DMS79 treated with DMSO at 0.1 percent for 48 hours (cell line): Measurements from ENCODE around the gene GPRC5D.

Source experiments
- DNase-seq: peaks from one replicate; lab custom pipeline; 2025; lab: John Stamatoyannopoulos, UW

GPRC5D gene

GRCh38 chr12:12952036-12952435, at the start of gene GPRC5D:
TSS of gene GPRC5D (minus strand) at chr12:12952170. CDS start at chr12:12950384, 1,786 bp downstream.
- DNase-seq = no peak

DNA sequence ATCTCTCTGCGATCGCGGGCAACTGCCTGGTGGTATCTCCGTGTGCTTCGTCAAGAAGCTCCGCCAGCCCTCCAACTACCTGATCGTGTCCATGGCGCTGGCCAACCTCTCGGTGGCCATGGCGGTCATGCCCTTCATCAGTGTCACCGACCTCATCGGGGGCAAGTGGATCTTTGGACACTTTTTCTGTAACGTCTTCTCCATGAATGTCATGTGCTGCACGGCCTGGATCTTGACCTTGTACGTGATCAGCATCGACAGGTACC, 49.7 kb upstream of the GPRC5D start:
- DNase-seq = no peak

GRCh38 chr12:13000925-13001774, 49.2 kb upstream of the GPRC5D start:
- peak; percentile 64 for DNase-seq

DNA sequence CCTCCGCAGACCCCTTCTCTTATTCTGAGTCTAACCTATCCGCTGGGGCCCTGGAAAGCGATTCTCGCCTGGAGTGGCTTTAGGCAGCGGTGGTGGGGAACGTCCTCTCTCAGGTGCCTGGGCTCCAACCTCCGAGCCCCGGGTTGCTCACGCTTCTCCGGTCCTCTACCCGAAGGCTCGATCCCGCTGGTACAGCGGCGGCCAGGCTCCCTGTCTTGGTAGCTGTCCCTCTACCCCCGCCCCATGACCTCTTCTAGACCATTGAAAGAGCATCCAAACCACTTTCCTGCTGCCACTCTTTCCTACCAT, 48.6 kb upstream of the GPRC5D start:
- peak; percentile 74 for DNase-seq

GRCh38 chr12:12999959-13000615, 48.1 kb upstream of the GPRC5D start, which contains the start of gene HEBP1:
TSS of gene HEBP1 (minus strand) at chr12:13000265. CDS start at chr12:13000114, 151 bp downstream.
- DNase-seq = peak; percentile 89

GRCh38 chr12:12999271-12999958, 47.4 kb upstream of the GPRC5D start:
- no peak for DNase-seq

GRCh38 chr12:12998248-12998647, 46.3 kb upstream of the GPRC5D start:
- no peak for DNase-seq

DNA sequence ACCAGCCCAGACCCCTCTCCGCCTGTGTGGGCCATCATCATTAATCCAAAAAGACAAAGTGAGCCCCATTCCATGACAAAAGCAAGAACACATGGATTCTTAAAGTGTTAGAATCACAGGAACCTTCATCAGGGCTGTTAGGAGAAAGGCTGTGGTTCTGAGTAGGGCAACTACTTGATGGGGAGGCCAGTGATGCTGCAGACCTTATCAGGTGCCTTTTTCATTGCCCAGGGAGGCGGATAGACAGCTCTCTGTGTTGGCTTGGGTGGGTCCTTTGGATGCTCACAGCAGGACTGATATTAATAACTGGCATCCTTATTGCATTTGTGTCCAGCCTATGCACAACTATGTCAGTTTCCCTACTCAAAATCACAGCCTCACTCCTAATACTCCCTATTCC, 45.8 kb upstream of the GPRC5D start:
- DNase-seq = no peak

GRCh38 chr12:12997156-12997555, 45.2 kb upstream of the GPRC5D start:
- DNase-seq = no peak

DNA sequence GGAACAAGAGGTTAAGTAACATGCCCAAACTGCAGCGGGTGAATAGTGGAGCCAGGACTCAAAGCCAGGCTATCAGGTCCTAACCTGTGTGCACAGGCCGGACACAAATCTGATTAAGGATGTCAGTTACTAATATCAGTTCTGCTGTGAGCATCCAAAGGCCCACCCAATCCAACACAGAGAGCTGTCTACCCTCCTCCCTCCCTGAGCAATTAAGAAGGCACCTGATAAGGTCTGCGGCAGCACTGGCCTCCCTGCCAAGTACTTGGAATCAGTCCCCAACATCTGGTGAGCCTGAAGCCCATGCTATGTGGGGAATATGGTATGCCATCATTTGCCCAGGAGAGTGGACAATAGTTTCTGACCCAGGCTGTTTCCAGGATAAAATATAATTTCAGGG, 44.2 kb upstream of the GPRC5D start:
- no peak for DNase-seq

DNA sequence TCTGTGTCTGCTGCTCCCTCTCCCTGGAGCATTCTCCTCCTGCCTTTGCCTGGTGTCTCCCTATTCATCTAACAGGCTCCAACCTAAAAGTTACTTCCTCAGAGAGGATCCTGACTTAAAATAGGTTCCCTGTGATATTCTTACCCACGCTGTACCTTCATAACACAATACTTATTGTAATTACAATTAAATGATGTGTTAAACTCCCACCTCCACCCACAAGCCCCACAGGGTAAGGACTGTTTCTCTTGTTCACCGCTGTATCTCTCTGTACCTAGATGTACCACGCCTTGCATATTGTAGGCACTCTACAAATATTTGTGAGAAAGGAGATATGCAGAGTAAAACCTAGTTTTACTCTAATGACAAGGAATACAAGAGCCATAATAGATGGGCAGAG, 43.1 kb upstream of the GPRC5D start:
- DNase-seq = no peak

GRCh38 chr12:12993367-12993766, 41.4 kb upstream of the GPRC5D start:
- no peak for DNase-seq

DNA sequence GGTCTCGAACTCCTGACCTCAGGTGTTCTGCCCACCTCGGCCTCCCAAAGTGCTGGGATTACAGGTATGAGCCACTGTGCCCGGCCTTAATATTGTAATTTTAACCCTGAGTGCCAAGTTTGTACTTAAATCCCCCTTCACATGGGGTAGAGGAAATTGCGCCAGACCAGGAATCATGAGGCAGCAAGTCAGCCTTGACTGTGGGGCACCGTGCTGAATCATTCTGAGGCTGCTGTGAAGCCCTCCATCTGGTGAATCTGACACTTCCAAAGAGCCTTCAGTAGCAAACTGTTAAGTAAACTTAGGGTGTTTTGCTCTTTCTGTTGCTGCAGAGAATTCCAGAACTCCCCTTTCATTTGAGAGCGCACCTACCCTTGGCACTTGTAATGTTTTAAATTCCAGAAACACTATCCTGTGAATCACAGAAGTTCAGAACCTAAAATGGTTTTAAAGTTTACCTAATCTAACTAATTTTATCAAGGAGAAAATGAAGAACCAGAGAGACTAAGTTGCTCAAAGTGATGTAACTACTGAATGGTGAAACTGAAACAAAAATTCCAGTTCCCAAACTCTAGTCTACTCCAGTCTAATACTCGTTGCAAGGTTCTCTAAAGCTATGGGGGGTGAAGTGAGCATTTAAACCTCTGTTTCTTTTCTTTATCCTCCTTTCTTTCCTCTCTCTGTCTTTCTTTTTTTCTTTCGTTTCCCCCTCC, 40.6 kb upstream of the GPRC5D start:
- DNase-seq = no peak

DNA sequence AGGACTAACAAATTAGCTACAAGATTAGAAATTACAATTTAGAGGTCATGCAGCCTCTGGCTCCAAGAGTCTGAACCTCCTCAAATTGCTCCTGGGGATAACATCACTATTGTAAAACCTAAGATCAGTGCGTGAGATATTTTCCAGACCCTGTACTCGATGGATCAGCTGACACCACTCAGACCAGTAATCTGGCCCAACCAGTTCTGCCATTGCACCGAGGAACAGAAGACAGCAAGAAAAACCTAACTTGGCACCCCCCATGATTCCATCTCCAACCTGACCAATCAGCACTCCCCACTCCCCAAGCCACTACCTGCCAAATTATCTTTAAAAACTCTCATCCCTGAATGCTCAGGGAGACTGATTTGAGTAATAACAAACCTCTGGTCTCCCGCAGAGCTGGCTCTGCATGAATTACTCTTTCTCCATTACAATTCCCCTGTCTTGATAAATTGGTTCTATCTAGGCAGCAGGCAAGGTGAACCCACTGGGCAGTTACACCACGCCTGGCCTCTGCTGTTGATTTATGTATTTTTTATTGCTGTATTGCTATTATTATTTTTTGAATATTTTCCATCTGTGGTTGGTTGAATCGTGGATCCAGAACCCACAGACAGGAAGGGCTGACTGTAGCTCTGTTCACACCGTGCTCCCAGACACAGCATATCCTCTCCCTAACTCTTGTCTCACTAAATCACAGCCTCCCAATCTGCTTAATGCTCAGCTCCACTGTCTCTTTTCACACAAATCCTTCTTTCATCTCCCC, 38.9 kb upstream of the GPRC5D start:
- no peak for DNase-seq

DNA sequence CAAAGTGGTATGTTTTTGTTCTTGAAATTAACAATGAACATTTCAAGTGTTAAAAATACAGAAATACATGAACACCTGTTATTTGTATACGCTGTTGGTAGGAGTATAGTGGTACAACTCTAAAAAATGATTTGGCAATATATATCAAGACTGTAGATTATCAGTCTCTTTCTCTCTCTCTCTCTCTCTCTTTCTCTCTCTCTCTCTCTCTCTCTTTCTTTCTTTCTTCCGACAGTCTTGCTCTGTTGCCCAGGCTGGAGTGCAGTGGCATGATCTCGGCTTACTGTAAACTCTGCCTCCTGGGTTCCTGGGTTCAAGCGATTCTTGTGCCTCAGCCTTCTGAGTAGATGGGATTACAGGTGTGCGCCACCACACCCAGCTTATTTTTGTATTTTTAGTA, 35.5 kb upstream of the GPRC5D start:
- no peak for DNase-seq

GRCh38 chr12:12986775-12987331, 34.9 kb upstream of the GPRC5D start:
- no peak for DNase-seq

GRCh38 chr12:12985817-12986408, 33.9 kb upstream of the GPRC5D start:
- no peak for DNase-seq

- DNase-seq = no peak
These were observed 32.2 kb upstream of the GPRC5D start for GRCh38 chr12:12984149-12984548.

GRCh38 chr12:12983420-12984035, 31.6 kb upstream of the GPRC5D start:
- DNase-seq = peak; percentile 85

DNA sequence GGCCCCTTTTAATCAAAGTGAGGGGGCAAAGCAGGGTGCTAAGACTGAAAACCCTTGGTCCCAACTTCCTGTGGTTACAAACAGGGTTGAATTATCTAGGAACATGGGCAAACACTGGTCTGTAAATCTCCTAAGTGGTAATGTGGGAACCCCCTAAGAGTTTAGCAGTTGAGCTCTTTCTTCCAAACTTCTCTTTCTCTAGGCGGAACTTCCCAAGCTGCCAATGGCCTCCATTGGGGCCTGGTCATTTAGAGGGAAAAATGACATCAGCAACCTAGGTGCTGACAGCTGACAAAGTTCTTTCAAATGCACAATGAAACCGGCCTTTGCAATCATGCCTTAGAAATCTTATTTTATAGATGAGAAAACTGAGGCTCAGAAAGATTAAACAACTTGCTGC, 30.4 kb upstream of the GPRC5D start:
- no peak for DNase-seq
